ENCODE results near the gene PDE2A.

GRCh38 chr11:72673284-72673942 is 809 bp downstream of the PDE2A start:
- TF ChIP-seq CTCF (IDR thresholded peaks at IDR 0.05) = no peak
- no peak for TF ChIP-seq POLR2A (IDR thresholded peaks at IDR 0.05)

Data from lower leg skin (tissue), 3 donors.